K562 (cell line): Measurements from ENCODE around the gene CDC45. TPM values are rescaled to one million over a fixed set of nuclear protein-coding genes. Genes with fewer than 3 reads are reported as not detected.
A peak's percentile ranks its signal among the peaks of the same experiment; 100 is the strongest.

Experiments
- CTCF ChIP-seq, 3 experiments: IDR thresholded peaks in 2 of 3; conservative IDR thresholded peaks in 1 of 3; 2 replicates each; pipeline ENCODE4 v1.5.1; 2011 to 2012; ENCODE audit warnings: low read length in 3 of 3, mild to moderate bottlenecking in 3 of 3, control low read depth in 2 of 3, improper control_type of control experiment in 1 of 3, inconsistent platforms in 1 of 3, low read depth in 1 of 3, mixed read lengths in 1 of 3, moderate library complexity in 1 of 3; ENCODE audit not compliant: insufficient read depth in 2 of 3
- E4F1 ChIP-seq: fragments of 250-450 bp; sonication (Bioruptor Pico); IDR thresholded peaks from 2 replicates; pipeline ENCODE4 v1.5.0; 2021; ENCODE audit warnings: mild to moderate bottlenecking, borderline replicate concordance
- HMGN3 ChIP-seq: IDR thresholded peaks from 2 replicates; pipeline ENCODE4 v1.6.1; 2011; ENCODE audit warnings: borderline replicate concordance, low read depth, mild to moderate bottlenecking, mixed read lengths, low read length; ENCODE audit not compliant: insufficient read length; ENCODE audit errors: extremely low read depth
- LCOR ChIP-seq: sonication (generic); formaldehyde crosslinking; IDR thresholded peaks from 2 replicates; pipeline ENCODE4 v1.8.0; 2022; ENCODE audit warnings: mild to moderate bottlenecking, missing genetic modification reagents
- MTA2 ChIP-seq: fragments of 450-650 bp; IDR thresholded peaks from 2 replicates; pipeline ENCODE4 v1.6.1; 2016; ENCODE audit warnings: low read depth
- NR3C1 ChIP-seq: sonication (generic); formaldehyde crosslinking; IDR thresholded peaks from 2 replicates; pipeline ENCODE4 v1.8.1; 2022; ENCODE audit warnings: missing genetic modification reagents
- PCBP2 ChIP-seq: fragments of 200-400 bp; formaldehyde crosslinking; IDR thresholded peaks from 2 replicates; pipeline ENCODE4 v1.6.1; 2018; ENCODE audit warnings: low read length, low read depth, mild to moderate bottlenecking, moderate library complexity; ENCODE audit not compliant: poor library complexity, severe bottlenecking
- POLR2A ChIP-seq: fragments of 450-650 bp; conservative IDR thresholded peaks from 2 replicates; pipeline ENCODE4 v1.6.1; 2016
- PPARD ChIP-seq: fragments of 250-450 bp; sonication (Bioruptor Pico); IDR thresholded peaks from 2 replicates; pipeline ENCODE4 v1.8.0; 2022; ENCODE audit warnings: inconsistent platforms, mild to moderate bottlenecking, moderate library complexity
- RAD51 ChIP-seq: fragments of 450-650 bp; IDR thresholded peaks from 2 replicates; pipeline ENCODE4 v1.7.1; 2016; ENCODE audit warnings: low read depth, mild to moderate bottlenecking, borderline replicate concordance
- SPI1 ChIP-seq: IDR thresholded peaks from 2 replicates; pipeline ENCODE4 v1.6.1; 2011; ENCODE audit warnings: low read depth, low read length, control low read depth, borderline replicate concordance
- ZNF133 ChIP-seq: fragments of 250-450 bp; sonication (Bioruptor Pico); IDR thresholded peaks from 2 replicates; pipeline ENCODE4 v1.4.0; 2020; ENCODE audit warnings: mild to moderate bottlenecking
- polyA plus RNA-seq, 8 experiments: library from polyadenylated mRNA; depleted of rRNA in 4 of 8; stranded (reverse) in 5 of 8; unstranded in 3 of 8; fragments of >200 nt; fragmentation: Nextera tagmentation in 2 of 8; fragmentation: Illumina TruSeq in 1 of 8; extraction: Ambion mirVana in 2 of 8; extraction: Trizol in 1 of 8; gene quantifications; 2 replicates each; pipeline versions ENCODE4 v1.2.1 to v1.2.3, GENCODE V29; 2011 to 2014; ENCODE audit warnings: inconsistent platforms in 1 of 8, missing spikeins in 1 of 8
- total RNA-seq, 7 experiments: library from RNA; depleted of rRNA in 6 of 7; stranded (reverse); fragments of >200 nt in 6 of 7; fragmentation: Illumina TruSeq in 2 of 7; extraction: Trizol in 2 of 7; gene quantifications; 2 replicates each; pipeline versions ENCODE4 v1.2.1 to v1.2.3, GENCODE V29; 2011 to 2021; ENCODE audit warnings: low replicate concordance in 1 of 7
- TF ChIP-seq, protein P1 (sequence below), 2 experiments: fragments of 150-350 bp in 1 of 2; IDR thresholded peaks; 2 replicates each; pipeline ENCODE4 v1.6.1; 2012 to 2016; ENCODE audit warnings: low read depth in 2 of 2, low read length in 2 of 2, mild to moderate bottlenecking in 1 of 2, moderate library complexity in 1 of 2
- TF ChIP-seq, protein P2 (sequence below): fragments of 450-650 bp; IDR thresholded peaks from 2 replicates; pipeline ENCODE4 v1.6.1; 2016; ENCODE audit warnings: missing biosample characterization, missing genetic modification characterization
- TF ChIP-seq, protein P3 (sequence below), 2 experiments: fragments of 450-650 bp; conservative IDR thresholded peaks; 2 replicates each; pipeline ENCODE4 v1.6.1; 2017; ENCODE audit warnings: mild to moderate bottlenecking in 2 of 2, moderate library complexity in 2 of 2

The CDC45 gene
- total and polyA plus RNA-seq, 9 of the 15 experiments (the other 6 are each of a cell fraction or from before 2014, with no cell fraction given) = 251 to 580 (median 410) TPM

- TF ChIP-seq HMGN3 = no peak
- TF ChIP-seq CTCF (IDR thresholded peaks at IDR 0.05 in 2 of 3, conservative IDR thresholded peaks at IDR 0.05 in 1 of 3; ENCODE audit: insufficient read depth in 2 of 3, low read depth in 1 of 3, low read length in 3 of 3) = 0 out of 6 replicates have a peak, but pooled peaks of 2 of the 3 experiments have one; percentile 7 to 19
- TF ChIP-seq MTA2 = no peak
- TF ChIP-seq ZNF133 = 0 out of 2 replicates have a peak, but pooled peaks have one; percentile 9
- TF ChIP-seq, protein P1, sequence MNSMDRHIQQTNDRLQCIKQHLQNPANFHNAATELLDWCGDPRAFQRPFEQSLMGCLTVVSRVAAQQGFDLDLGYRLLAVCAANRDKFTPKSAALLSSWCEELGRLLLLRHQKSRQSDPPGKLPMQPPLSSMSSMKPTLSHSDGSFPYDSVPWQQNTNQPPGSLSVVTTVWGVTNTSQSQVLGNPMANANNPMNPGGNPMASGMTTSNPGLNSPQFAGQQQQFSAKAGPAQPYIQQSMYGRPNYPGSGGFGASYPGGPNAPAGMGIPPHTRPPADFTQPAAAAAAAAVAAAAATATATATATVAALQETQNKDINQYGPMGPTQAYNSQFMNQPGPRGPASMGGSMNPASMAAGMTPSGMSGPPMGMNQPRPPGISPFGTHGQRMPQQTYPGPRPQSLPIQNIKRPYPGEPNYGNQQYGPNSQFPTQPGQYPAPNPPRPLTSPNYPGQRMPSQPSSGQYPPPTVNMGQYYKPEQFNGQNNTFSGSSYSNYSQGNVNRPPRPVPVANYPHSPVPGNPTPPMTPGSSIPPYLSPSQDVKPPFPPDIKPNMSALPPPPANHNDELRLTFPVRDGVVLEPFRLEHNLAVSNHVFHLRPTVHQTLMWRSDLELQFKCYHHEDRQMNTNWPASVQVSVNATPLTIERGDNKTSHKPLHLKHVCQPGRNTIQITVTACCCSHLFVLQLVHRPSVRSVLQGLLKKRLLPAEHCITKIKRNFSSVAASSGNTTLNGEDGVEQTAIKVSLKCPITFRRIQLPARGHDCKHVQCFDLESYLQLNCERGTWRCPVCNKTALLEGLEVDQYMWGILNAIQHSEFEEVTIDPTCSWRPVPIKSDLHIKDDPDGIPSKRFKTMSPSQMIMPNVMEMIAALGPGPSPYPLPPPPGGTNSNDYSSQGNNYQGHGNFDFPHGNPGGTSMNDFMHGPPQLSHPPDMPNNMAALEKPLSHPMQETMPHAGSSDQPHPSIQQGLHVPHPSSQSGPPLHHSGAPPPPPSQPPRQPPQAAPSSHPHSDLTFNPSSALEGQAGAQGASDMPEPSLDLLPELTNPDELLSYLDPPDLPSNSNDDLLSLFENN (IDR thresholded peaks at IDR 0.05; ENCODE audit: low read depth in 2 of 2, low read length in 2 of 2) = peak in 1 of 2 experiments; percentile 27; a peak in 1 of 4 replicates
- TF ChIP-seq PPARD = no peak
- 0 out of 2 replicates have a peak, but pooled peaks have one; percentile 31 for TF ChIP-seq LCOR (CRISPR knock-in tag)
- TF ChIP-seq E4F1 (CRISPR knock-in tag) = no peak
- TF ChIP-seq POLR2A = peak; percentile 41; the same call in 1 of the 2 replicates
- peak; percentile 0; the same call in 1 of the 2 replicates for TF ChIP-seq SPI1
- TF ChIP-seq, protein P2, sequence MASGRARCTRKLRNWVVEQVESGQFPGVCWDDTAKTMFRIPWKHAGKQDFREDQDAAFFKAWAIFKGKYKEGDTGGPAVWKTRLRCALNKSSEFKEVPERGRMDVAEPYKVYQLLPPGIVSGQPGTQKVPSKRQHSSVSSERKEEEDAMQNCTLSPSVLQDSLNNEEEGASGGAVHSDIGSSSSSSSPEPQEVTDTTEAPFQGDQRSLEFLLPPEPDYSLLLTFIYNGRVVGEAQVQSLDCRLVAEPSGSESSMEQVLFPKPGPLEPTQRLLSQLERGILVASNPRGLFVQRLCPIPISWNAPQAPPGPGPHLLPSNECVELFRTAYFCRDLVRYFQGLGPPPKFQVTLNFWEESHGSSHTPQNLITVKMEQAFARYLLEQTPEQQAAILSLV (tag) = no peak
- TF ChIP-seq RAD51 = 0 out of 2 replicates have a peak, but pooled peaks have one; percentile 5
- TF ChIP-seq NR3C1 (CRISPR knock-in tag) = 0 out of 2 replicates have a peak, but pooled peaks have one; percentile 51
- TF ChIP-seq, protein P3, sequence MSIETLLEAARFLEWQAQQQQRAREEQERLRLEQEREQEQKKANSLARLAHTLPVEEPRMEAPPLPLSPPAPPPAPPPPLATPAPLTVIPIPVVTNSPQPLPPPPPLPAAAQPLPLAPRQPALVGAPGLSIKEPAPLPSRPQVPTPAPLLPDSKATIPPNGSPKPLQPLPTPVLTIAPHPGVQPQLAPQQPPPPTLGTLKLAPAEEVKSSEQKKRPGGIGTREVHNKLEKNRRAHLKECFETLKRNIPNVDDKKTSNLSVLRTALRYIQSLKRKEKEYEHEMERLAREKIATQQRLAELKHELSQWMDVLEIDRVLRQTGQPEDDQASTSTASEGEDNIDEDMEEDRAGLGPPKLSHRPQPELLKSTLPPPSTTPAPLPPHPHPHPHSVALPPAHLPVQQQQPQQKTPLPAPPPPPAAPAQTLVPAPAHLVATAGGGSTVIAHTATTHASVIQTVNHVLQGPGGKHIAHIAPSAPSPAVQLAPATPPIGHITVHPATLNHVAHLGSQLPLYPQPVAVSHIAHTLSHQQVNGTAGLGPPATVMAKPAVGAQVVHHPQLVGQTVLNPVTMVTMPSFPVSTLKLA (conservative IDR thresholded peaks at IDR 0.05) = no peak
- no peak for TF ChIP-seq PCBP2
Observed at GRCh38 chr22:19492504-19493174, 12.9 kb downstream of the CDC45 start (continued).
